ENCODE data around the gene HOOK1.

HOOK1 gene

DNA sequence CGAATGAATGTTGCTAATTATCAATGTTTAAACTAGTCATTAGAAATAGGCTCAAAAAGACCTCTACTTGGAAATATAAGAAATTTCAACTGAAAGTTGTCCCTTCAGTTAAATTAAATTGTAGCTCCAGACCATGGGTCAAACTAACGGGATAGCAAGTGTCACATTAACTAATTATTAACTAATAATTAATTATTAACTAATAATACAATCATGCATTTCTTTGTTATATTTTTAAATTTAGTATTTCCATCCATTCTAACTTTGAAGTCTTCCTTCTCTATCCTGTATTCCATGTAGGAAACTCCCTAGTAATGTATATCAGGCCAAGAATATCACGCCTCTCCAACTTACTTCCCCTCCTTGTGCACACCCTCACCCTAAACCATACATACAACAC lies 43.4 kb upstream of the HOOK1 start:
- Histone ChIP-seq H4K20me1 (ENCODE audit: low read depth, low read length) (no peaks in the 10 kb centered on the region), H3K9ac (ENCODE audit: low read length) (no peak overlapping the region), H3K27me3 (ENCODE audit: low read length) (no peaks in the 10 kb centered on the region), H3K27ac (ENCODE audit: low read depth, low read length) (no peak overlapping the region), H3K9me2 (replicated peaks; ENCODE audit: insufficient read depth, low read length) (no peaks in the 10 kb centered on the region), H3K79me2 (ENCODE audit: insufficient read depth, low read length) (no peaks in the 10 kb centered on the region), H3K36me3 (ENCODE audit: low read length) (no peaks in the 10 kb centered on the region), H3K4me3 (ENCODE audit: insufficient read depth, low read length, poor library complexity, severe bottlenecking) (no peak overlapping the region), H3K4me2 (ENCODE audit: low read depth, low read length, poor library complexity, severe bottlenecking) (no peak overlapping the region), H3K9me3 (ENCODE audit: insufficient read depth, low read length) (no peaks in the 10 kb centered on the region), H3F3A (ENCODE audit: insufficient read depth) (no peaks in the 10 kb centered on the region), H2AFZ (ENCODE audit: low read depth, low read length, severe bottlenecking) (no peak overlapping the region)
- TF ChIP-seq EZH2phosphoT487 (conservative IDR thresholded peaks at IDR 0.05; ENCODE audit: low read length): no peak
- TF ChIP-seq, protein P1, sequence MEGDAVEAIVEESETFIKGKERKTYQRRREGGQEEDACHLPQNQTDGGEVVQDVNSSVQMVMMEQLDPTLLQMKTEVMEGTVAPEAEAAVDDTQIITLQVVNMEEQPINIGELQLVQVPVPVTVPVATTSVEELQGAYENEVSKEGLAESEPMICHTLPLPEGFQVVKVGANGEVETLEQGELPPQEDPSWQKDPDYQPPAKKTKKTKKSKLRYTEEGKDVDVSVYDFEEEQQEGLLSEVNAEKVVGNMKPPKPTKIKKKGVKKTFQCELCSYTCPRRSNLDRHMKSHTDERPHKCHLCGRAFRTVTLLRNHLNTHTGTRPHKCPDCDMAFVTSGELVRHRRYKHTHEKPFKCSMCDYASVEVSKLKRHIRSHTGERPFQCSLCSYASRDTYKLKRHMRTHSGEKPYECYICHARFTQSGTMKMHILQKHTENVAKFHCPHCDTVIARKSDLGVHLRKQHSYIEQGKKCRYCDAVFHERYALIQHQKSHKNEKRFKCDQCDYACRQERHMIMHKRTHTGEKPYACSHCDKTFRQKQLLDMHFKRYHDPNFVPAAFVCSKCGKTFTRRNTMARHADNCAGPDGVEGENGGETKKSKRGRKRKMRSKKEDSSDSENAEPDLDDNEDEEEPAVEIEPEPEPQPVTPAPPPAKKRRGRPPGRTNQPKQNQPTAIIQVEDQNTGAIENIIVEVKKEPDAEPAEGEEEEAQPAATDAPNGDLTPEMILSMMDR (IDR thresholded peaks at IDR 0.05; ENCODE audit: insufficient read depth, low read length, poor library complexity, severe bottlenecking): no peak

DNA sequence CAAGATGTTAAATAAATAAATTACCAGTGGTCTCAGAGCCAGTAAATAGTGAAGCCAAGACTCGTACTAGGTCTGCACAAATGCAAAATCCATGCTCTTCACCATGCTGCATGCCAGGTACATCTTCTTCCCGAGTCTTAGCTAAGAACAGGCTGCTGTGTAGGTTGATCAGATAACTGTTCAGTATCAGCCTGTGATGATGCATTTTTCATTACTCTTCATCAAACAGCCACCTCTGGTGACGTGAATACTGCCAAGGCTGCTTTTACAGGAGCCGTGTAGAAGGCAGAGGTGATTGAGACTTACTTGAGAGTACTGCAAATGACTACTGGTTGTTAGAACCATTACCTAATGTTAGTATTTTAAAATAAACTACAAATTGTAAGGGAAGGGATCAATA lies 39.3 kb upstream of the HOOK1 start:
- H3K27ac ChIP-seq (ENCODE audit: low read depth, low read length): no peak overlapping the region
- no peaks in the 10 kb centered on the region for H3K36me3 ChIP-seq (ENCODE audit: low read length)
- no peak overlapping the region for H3K4me3 ChIP-seq (ENCODE audit: insufficient read depth, low read length, poor library complexity, severe bottlenecking)
- no peaks in the 10 kb centered on the region for H3K79me2 ChIP-seq (ENCODE audit: insufficient read depth, low read length)
- H3K9ac ChIP-seq (ENCODE audit: low read length): no peak overlapping the region
- H2AFZ ChIP-seq (ENCODE audit: low read depth, low read length, severe bottlenecking): no peak overlapping the region
- no peaks in the 10 kb centered on the region for H3K9me2 ChIP-seq (replicated peaks; ENCODE audit: insufficient read depth, low read length)
- TF ChIP-seq, protein P1 (IDR thresholded peaks at IDR 0.05; ENCODE audit: insufficient read depth, low read length, poor library complexity, severe bottlenecking): no peak
- TF ChIP-seq EZH2phosphoT487 (conservative IDR thresholded peaks at IDR 0.05; ENCODE audit: low read length): no peak
- no peaks in the 10 kb centered on the region for H4K20me1 ChIP-seq (ENCODE audit: low read depth, low read length)
- H3K9me3 ChIP-seq (ENCODE audit: insufficient read depth, low read length): no peaks in the 10 kb centered on the region
- no peaks in the 10 kb centered on the region for H3F3A ChIP-seq (ENCODE audit: insufficient read depth)
- no peak overlapping the region for H3K4me2 ChIP-seq (ENCODE audit: low read depth, low read length, poor library complexity, severe bottlenecking)
- H3K27me3 ChIP-seq (ENCODE audit: low read length): no peaks in the 10 kb centered on the region

DNA sequence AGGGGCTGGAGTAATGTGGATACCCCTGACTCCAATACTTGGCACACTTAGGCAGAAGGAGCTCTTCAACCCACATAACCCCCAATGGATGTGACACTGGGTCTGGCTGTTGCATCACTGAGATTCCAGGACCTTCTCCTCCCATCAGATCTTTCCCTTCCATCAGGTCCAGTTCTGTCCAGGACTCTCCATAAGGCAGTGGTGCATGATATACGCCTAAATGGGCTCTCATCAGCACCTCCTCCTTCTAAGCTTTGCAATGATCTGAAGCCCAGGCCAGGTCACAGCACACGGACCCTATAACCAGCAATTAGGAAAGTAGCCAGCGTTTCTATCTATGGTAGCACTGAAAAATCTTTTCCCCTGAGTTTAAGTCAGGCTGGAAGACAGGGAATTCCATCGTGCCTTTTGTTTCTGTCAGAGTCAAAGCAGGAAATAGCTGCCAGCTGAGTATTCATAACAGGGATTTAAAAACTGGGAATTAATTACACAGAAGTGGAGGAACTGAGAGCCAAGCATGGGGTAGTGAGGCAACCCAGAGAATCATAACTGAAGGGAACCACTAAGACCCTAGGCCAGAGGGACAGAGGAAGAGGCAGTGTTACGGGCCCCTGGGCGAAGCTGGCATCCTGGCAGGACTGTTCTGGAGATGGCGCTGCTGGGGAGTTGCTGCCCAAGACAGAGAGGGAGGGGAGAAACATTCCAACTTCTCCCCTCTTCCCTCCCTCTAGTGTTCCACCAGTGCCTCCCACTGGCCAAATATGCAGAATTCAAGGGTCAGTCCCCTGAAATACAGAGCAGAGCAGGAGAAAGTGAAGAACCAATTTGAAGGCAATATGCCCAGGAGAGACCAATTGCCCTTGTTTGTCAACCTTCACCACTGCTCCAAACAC lies 37.5 kb upstream of the HOOK1 start:
- no peaks in the 10 kb centered on the region for H3K79me2 ChIP-seq (ENCODE audit: insufficient read depth, low read length)
- no peaks in the 10 kb centered on the region for H3F3A ChIP-seq (ENCODE audit: insufficient read depth)
- H3K9ac ChIP-seq (ENCODE audit: low read length): no peak overlapping the region
- no peaks in the 10 kb centered on the region for H3K9me2 ChIP-seq (replicated peaks; ENCODE audit: insufficient read depth, low read length)
- no peaks in the 10 kb centered on the region for H3K27me3 ChIP-seq (ENCODE audit: low read length)
- no peak overlapping the region for H2AFZ ChIP-seq (ENCODE audit: low read depth, low read length, severe bottlenecking)
- H4K20me1 ChIP-seq (ENCODE audit: low read depth, low read length): no peaks in the 10 kb centered on the region
- no peak for TF ChIP-seq EZH2phosphoT487 (conservative IDR thresholded peaks at IDR 0.05; ENCODE audit: low read length)
- TF ChIP-seq, protein P1 (IDR thresholded peaks at IDR 0.05; ENCODE audit: insufficient read depth, low read length, poor library complexity, severe bottlenecking): no peak
- no peak overlapping the region for H3K27ac ChIP-seq (ENCODE audit: low read depth, low read length)
- H3K4me2 ChIP-seq (ENCODE audit: low read depth, low read length, poor library complexity, severe bottlenecking): no peak overlapping the region
- H3K36me3 ChIP-seq (ENCODE audit: low read length): no peaks in the 10 kb centered on the region
- no peak overlapping the region for H3K4me3 ChIP-seq (ENCODE audit: insufficient read depth, low read length, poor library complexity, severe bottlenecking)
- H3K9me3 ChIP-seq (ENCODE audit: insufficient read depth, low read length): no peaks in the 10 kb centered on the region
